ENCODE data around the gene GPR158.

DNA sequence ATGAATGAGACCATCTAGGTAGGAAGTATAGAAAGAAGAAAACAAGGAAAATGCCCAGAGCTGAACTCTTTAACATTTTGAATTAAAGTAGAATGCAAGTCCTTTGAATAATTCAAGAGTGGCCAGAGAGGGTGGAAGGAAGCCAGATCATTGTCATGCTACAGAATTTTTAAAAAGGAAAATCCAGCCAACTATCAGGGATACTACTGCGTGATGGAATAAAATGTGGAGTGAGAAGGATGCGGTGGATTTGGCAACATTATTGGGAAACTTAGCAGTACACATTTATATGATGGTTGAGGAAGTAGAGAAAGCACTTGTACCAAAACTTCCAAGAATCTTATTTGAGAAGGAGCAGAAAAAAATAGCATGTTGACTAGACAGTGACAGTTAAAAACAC is 261.6 kb downstream of the GPR158 start:
- TF ChIP-seq, protein P1, sequence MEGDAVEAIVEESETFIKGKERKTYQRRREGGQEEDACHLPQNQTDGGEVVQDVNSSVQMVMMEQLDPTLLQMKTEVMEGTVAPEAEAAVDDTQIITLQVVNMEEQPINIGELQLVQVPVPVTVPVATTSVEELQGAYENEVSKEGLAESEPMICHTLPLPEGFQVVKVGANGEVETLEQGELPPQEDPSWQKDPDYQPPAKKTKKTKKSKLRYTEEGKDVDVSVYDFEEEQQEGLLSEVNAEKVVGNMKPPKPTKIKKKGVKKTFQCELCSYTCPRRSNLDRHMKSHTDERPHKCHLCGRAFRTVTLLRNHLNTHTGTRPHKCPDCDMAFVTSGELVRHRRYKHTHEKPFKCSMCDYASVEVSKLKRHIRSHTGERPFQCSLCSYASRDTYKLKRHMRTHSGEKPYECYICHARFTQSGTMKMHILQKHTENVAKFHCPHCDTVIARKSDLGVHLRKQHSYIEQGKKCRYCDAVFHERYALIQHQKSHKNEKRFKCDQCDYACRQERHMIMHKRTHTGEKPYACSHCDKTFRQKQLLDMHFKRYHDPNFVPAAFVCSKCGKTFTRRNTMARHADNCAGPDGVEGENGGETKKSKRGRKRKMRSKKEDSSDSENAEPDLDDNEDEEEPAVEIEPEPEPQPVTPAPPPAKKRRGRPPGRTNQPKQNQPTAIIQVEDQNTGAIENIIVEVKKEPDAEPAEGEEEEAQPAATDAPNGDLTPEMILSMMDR (IDR thresholded peaks at IDR 0.05; ENCODE audit: insufficient read depth, low read length), result no peak
- no peak for TF ChIP-seq POLR2AphosphoS5 (IDR thresholded peaks at IDR 0.05; ENCODE audit: low read depth)
- no peak for TF ChIP-seq GABPA (IDR thresholded peaks at IDR 0.05; ENCODE audit: low read depth)
- no peak for TF ChIP-seq REST (IDR thresholded peaks at IDR 0.05; ENCODE audit: insufficient replicate concordance, low read depth)
- TF ChIP-seq SPI1 (IDR thresholded peaks at IDR 0.05; ENCODE audit: borderline replicate concordance, low read depth), result no peak

All from HL-60 (cell line).